GM18526 (cell line): ENCODE measurements around the gene STX8.

Experiments
- POLR2A ChIP-seq: IDR thresholded peaks from 3 replicates; pipeline ENCODE4 v1.6.1; 2011; ENCODE audit not compliant: insufficient read length; ENCODE audit errors: extremely low read depth

STX8 gene

GRCh38 chr17:9350080-9350479, 225.5 kb downstream of the STX8 start:
- no peak for TF ChIP-seq POLR2A

GRCh38 chr17:9346296-9346926, 229.2 kb downstream of the STX8 start:
- TF ChIP-seq POLR2A, result no peak

- no peak for TF ChIP-seq POLR2A
These were observed 232.1 kb downstream of the STX8 start for GRCh38 chr17:9343516-9343915.

- no peak for TF ChIP-seq POLR2A
These were observed 233.4 kb downstream of the STX8 start for GRCh38 chr17:9342225-9342624.

GRCh38 chr17:9339958-9340357, 235.7 kb downstream of the STX8 start:
- TF ChIP-seq POLR2A, result no peak

- no peak for TF ChIP-seq POLR2A
These were observed 238.8 kb downstream of the STX8 start for GRCh38 chr17:9336817-9337216.

GRCh38 chr17:9334536-9335446, 240.8 kb downstream of the STX8 start:
- TF ChIP-seq POLR2A, result no peak

GRCh38 chr17:9332132-9332494, 243.5 kb downstream of the STX8 start:
- no peak for TF ChIP-seq POLR2A

GRCh38 chr17:9331279-9332131, 244.1 kb downstream of the STX8 start:
- no peak for TF ChIP-seq POLR2A

- no peak for TF ChIP-seq POLR2A
These were observed 244.9 kb downstream of the STX8 start for GRCh38 chr17:9330611-9331271.

- no peak for TF ChIP-seq POLR2A
These were observed 245.5 kb downstream of the STX8 start for GRCh38 chr17:9330141-9330540.

GRCh38 chr17:9329251-9329921, 246.2 kb downstream of the STX8 start:
- no peak for TF ChIP-seq POLR2A

GRCh38 chr17:9324864-9325263, 250.8 kb downstream of the STX8 start:
- no peak for TF ChIP-seq POLR2A

- no peak for TF ChIP-seq POLR2A
These were observed 253.3 kb downstream of the STX8 start for GRCh38 chr17:9322326-9322725.

GRCh38 chr17:9321890-9322289, 253.7 kb downstream of the STX8 start:
- TF ChIP-seq POLR2A, result no peak

- TF ChIP-seq POLR2A, result no peak
These were observed 260.3 kb downstream of the STX8 start for GRCh38 chr17:9315360-9315759.
